CD4-positive, alpha-beta memory T cell (primary cell): ENCODE results near the gene FNDC11. TPM values are rescaled to one million over a fixed set of nuclear protein-coding genes. Genes with fewer than 3 reads are reported as not detected.

ENCODE experiments used
- CTCF ChIA-PET: fragments of 350-600 bp; sonication (Branson Sonifier 250); formaldehyde crosslinking; loops from one replicate; lab custom pipeline; 2021; ENCODE audit warnings: inconsistent platforms; ENCODE audit not compliant: partially characterized antibody; lab: Charles Lee
- POLR2A ChIA-PET: fragments of 350-600 bp; sonication (Branson Sonifier 250); formaldehyde crosslinking; loops from one replicate; lab custom pipeline; 2021; ENCODE audit not compliant: partially characterized antibody; lab: Charles Lee
- DNase-seq, 5 donors: peaks; one replicate each; pipeline versions ENCODE4 v3.0.0 to v3.0.0-alpha.2; 2020 to 2022; ENCODE audit warnings: mixed read lengths in 1 of 5
- H3K27ac ChIP-seq: one replicate; pipeline ENCODE4 v1.7.0; 2013; ENCODE audit warnings: low read depth, low read length
- H3K27me3 ChIP-seq: 2 replicates; pipeline ENCODE4 v1.7.0; 2013; ENCODE audit warnings: mild to moderate bottlenecking, low read length, moderate library complexity; ENCODE audit not compliant: insufficient read depth
- H3K36me3 ChIP-seq: 2 replicates; pipeline ENCODE4 v1.7.0; 2013; ENCODE audit warnings: mild to moderate bottlenecking, low read length, moderate library complexity; ENCODE audit not compliant: insufficient read depth
- H3K4me1 ChIP-seq: 2 replicates; pipeline ENCODE4 v1.7.0; 2013; ENCODE audit warnings: mild to moderate bottlenecking, low read length, moderate library complexity; ENCODE audit not compliant: insufficient read depth
- H3K4me3 ChIP-seq, 2 donors: one replicate each; pipeline ENCODE4 v1.7.0; 2013; ENCODE audit warnings: low read length in 2 of 2, mild to moderate bottlenecking in 1 of 2
- H3K9me3 ChIP-seq, 2 donors: one replicate each; pipeline ENCODE4 v1.7.0; 2013; ENCODE audit warnings: low read length in 2 of 2, control low read depth in 1 of 2; ENCODE audit not compliant: control insufficient read depth in 1 of 2
- H3K27ac Mint-ChIP-seq, 7 donors: one replicate each; pipeline ENCODE4 v1.8.0; 2020 to 2021; ENCODE audit warnings: mixed read lengths in 7 of 7, mild to moderate bottlenecking in 6 of 7, inconsistent platforms in 3 of 7, moderate library complexity in 3 of 7
- H3K27me3 Mint-ChIP-seq, 2 donors: one replicate each; pipeline ENCODE4 v1.8.0; 2020 to 2021; ENCODE audit warnings: mixed read lengths in 2 of 2
- H3K36me3 Mint-ChIP-seq, 2 donors: one replicate each; pipeline ENCODE4 v1.8.0; 2020 to 2021; ENCODE audit warnings: mixed read lengths in 2 of 2, inconsistent platforms in 1 of 2, mild to moderate bottlenecking in 1 of 2
- H3K4me1 Mint-ChIP-seq, 4 donors: one replicate each; pipeline ENCODE4 v1.8.0; 2020 to 2021; ENCODE audit warnings: mixed read lengths in 4 of 4, mild to moderate bottlenecking in 1 of 4
- H3K4me3 Mint-ChIP-seq, 8 donors: one replicate each; pipeline ENCODE4 v1.8.0; 2020 to 2021; ENCODE audit warnings: mixed read lengths in 8 of 8, mild to moderate bottlenecking in 7 of 8, moderate library complexity in 6 of 8, inconsistent platforms in 3 of 8
- H3K9me3 Mint-ChIP-seq, 8 donors: one replicate each; pipeline ENCODE4 v1.8.0; 2020 to 2021; ENCODE audit warnings: mixed read lengths in 8 of 8, mild to moderate bottlenecking in 5 of 8, inconsistent platforms in 3 of 8, moderate library complexity in 1 of 8
- intact Hi-C: fragments of 100-400 bp; cut with micrococcal nuclease; formaldehyde crosslinking; loops from one replicate; pipeline ENCODE4 v1.15.1; 2023
- polyA plus RNA-seq, 2 donors: library from polyadenylated mRNA; unstranded; fragments of 300-500 nt; fragmentation: Illumina TruSeq; gene quantifications; one replicate each; pipeline ENCODE4 v1.2.3, GENCODE V29; 2021
- total RNA-seq, 2 experiments: library from RNA; stranded (reverse); gene quantifications; one replicate each; pipeline ENCODE4 v1.2.3, GENCODE V29; 2021

Gene FNDC11
- total and polyA plus RNA-seq, 4 experiments from 2014 or later = 0.38 to 1.5 (median 0.82) TPM

GRCh38 chr20:63588641-63589041 lies 34.7 kb downstream of the FNDC11 start:
- Mint-ChIP-seq H3K4me3 (no peak overlapping the region), H3K27me3 (no peaks in the 10 kb centered on the region), H3K27ac (no peak overlapping the region), H3K36me3 (peaks cover 25 to 35% of the 10 kb centered on the region in 2 donors), H3K9me3 (no peaks in the 10 kb centered on the region), H3K4me1 (peaks cover 0 to 10% (median 2%) of the 10 kb centered on the region in 4 donors)
- no peaks in the 10 kb centered on the region for H3K9me3 ChIP-seq
- peaks cover 29% of the 10 kb centered on the region for H3K36me3 ChIP-seq
- ChIA-PET POLR2A (no interaction called here), CTCF (interaction anchor here (1.1 kb wide), 1 partner anchor 51 kb away, joined by 3 read pairs; the partner anchor contains the start of gene PTK6)
- intact Hi-C loops = no loop called here
- DNase-seq = no peak
- H3K27me3 ChIP-seq = no peaks in the 10 kb centered on the region
- peaks cover 9% of the 10 kb centered on the region for H3K4me1 ChIP-seq
- H3K27ac ChIP-seq = no peak overlapping the region
- H3K4me3 ChIP-seq = no peak overlapping the region

- Mint-ChIP-seq H3K36me3 (peaks cover 26 to 35% of the 10 kb centered on the region in 2 donors), H3K27me3 (no peaks in the 10 kb centered on the region), H3K4me3 (no peak overlapping the region), H3K9me3 (no peaks in the 10 kb centered on the region), H3K27ac (no peak overlapping the region), H3K4me1 (peaks cover 0 to 10% (median 2%) of the 10 kb centered on the region in 4 donors)
- Histone ChIP-seq H3K9me3 (no peaks in the 10 kb centered on the region), H3K4me3 (no peak overlapping the region), H3K27ac (no peak overlapping the region), H3K27me3 (no peaks in the 10 kb centered on the region), H3K4me1 (peaks cover 9% of the 10 kb centered on the region), H3K36me3 (peaks cover 34% of the 10 kb centered on the region)
- DNase-seq = no peak
- ChIA-PET POLR2A (interaction anchor here (1.2 to 1.4 kb wide), 2 partner anchors 11 to 36 kb away, joined by 3 read pairs; no protein-coding TSS in a partner anchor), CTCF (interaction anchor here (1.1 kb wide), 1 partner anchor 52 kb away, joined by 3 read pairs; the partner anchor contains the start of gene PTK6)
- intact Hi-C loops = no loop called here
Measured at GRCh38 chr20:63589261-63590217, 35.6 kb downstream of the FNDC11 start.

- Mint-ChIP-seq H3K9me3 (peaks cover 0 to 2% (median 0%) of the 10 kb centered on the region in 8 donors), H3K4me3 (no peak overlapping the region), H3K4me1 (peaks cover 0 to 10% (median 2%) of the 10 kb centered on the region in 4 donors), H3K27me3 (no peaks in the 10 kb centered on the region), H3K36me3 (peaks cover 30 to 42% of the 10 kb centered on the region in 2 donors), H3K27ac (no peak overlapping the region)
- Histone ChIP-seq H3K27ac (no peak overlapping the region), H3K4me3 (no peak overlapping the region), H3K4me1 (peaks cover 9% of the 10 kb centered on the region), H3K9me3 (no peaks in the 10 kb centered on the region), H3K27me3 (no peaks in the 10 kb centered on the region), H3K36me3 (peaks cover 34% of the 10 kb centered on the region)
- CTCF ChIA-PET = no interaction called here
- no peak for DNase-seq
- POLR2A ChIA-PET = interaction anchor here (0.8 to 1.4 kb wide), 3 partner anchors 10 to 448 kb away, joined by 3 read pairs; no protein-coding TSS in a partner anchor
- intact Hi-C loops = no loop called here
Measured at GRCh38 chr20:63590218-63591146, 36.5 kb downstream of the FNDC11 start.

- ChIA-PET CTCF (no interaction called here), POLR2A (interaction anchor here (0.7 to 1.4 kb wide), 3 partner anchors 34 to 447 kb away, joined by 3 to 4 read pairs (median 3); no protein-coding TSS in a partner anchor)
- peaks cover 34% of the 10 kb centered on the region for H3K36me3 ChIP-seq
- Mint-ChIP-seq H3K9me3 (peaks cover 0 to 2% (median 0%) of the 10 kb centered on the region in 8 donors), H3K4me3 (no peak overlapping the region), H3K36me3 (peaks cover 30 to 40% of the 10 kb centered on the region in 2 donors), H3K27me3 (no peaks in the 10 kb centered on the region), H3K4me1 (peaks cover 0 to 10% (median 2%) of the 10 kb centered on the region in 4 donors), H3K27ac (no peak overlapping the region)
- H3K27ac ChIP-seq = no peak overlapping the region
- no peaks in the 10 kb centered on the region for H3K27me3 ChIP-seq
- no peak overlapping the region for H3K4me3 ChIP-seq
- DNase-seq = no peak
- intact Hi-C loops = no loop called here
- H3K9me3 ChIP-seq = no peaks in the 10 kb centered on the region
- peaks cover 9% of the 10 kb centered on the region for H3K4me1 ChIP-seq
Measured at GRCh38 chr20:63591147-63591533, 37.2 kb downstream of the FNDC11 start.

- Mint-ChIP-seq H3K4me3 (no peak overlapping the region), H3K27ac (no peak overlapping the region), H3K9me3 (peaks cover 0 to 2% (median 0%) of the 10 kb centered on the region in 8 donors), H3K4me1 (peaks cover 0 to 10% (median 2%) of the 10 kb centered on the region in 4 donors), H3K27me3 (no peaks in the 10 kb centered on the region), H3K36me3 (peaks cover 30 to 42% of the 10 kb centered on the region in 2 donors)
- Histone ChIP-seq H3K36me3 (peaks cover 34% of the 10 kb centered on the region), H3K27ac (no peak overlapping the region), H3K9me3 (no peaks in the 10 kb centered on the region), H3K4me3 (no peak overlapping the region), H3K27me3 (no peaks in the 10 kb centered on the region), H3K4me1 (peaks cover 9% of the 10 kb centered on the region)
- POLR2A ChIA-PET = interaction anchor here (0.7 kb wide), 1 partner anchor 136 kb away, joined by 4 read pairs; no protein-coding TSS in a partner anchor
- intact Hi-C loops = no loop called here
- no peak for DNase-seq
- CTCF ChIA-PET = no interaction called here
Measured at GRCh38 chr20:63591786-63592355, 37.9 kb downstream of the FNDC11 start.

- no peaks in the 10 kb centered on the region for H3K27me3 Mint-ChIP-seq
- Histone ChIP-seq H3K4me3 (no peak overlapping the region), H3K9me3 (no peaks in the 10 kb centered on the region), H3K27ac (no peak overlapping the region), H3K27me3 (no peaks in the 10 kb centered on the region), H3K4me1 (peaks cover 8% of the 10 kb centered on the region), H3K36me3 (peaks cover 36% of the 10 kb centered on the region)
- DNase-seq = no peak
- H3K9me3 Mint-ChIP-seq = peaks cover 0 to 2% (median 0%) of the 10 kb centered on the region in 8 donors
- H3K36me3 Mint-ChIP-seq = peaks cover 28 to 42% of the 10 kb centered on the region in 2 donors
- peaks cover 0 to 6% (median 2%) of the 10 kb centered on the region in 4 donors for H3K4me1 Mint-ChIP-seq
- ChIA-PET POLR2A (no interaction called here), CTCF (no interaction called here)
- intact Hi-C loops = no loop called here
- no peak overlapping the region for H3K27ac Mint-ChIP-seq
- H3K4me3 Mint-ChIP-seq = no peak overlapping the region
Measured at GRCh38 chr20:63592661-63593060, 38.7 kb downstream of the FNDC11 start.
